ENCODE data around the gene ST6GAL1.
"Not testable (repeated sequence)": the region's sequence is repeated elsewhere in the genome, so short reads cannot be mapped to it uniquely, and the experiment has no call there.

DNA sequence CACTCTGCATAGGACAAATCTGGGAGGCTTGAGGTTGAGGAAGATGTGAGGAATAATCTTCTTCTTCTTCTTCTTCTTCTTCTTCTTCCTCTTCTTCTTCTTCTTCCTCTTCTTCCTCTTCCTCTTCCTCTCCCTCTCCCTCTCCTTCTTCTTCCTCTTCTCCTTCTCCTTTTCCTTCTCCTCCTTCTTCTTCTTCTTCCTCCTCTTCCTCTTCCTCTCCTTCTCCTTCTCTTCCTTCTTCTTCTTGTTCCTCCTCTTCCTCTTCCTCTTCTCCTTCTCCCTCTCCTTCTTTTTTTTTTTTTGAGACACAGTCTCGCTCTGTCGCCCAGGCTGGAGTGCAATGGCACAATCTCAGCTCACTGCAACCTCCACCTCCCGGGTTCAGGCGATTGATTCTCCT, 40.6 kb upstream of the ST6GAL1 start:
- TF ChIP-seq, protein P1, sequence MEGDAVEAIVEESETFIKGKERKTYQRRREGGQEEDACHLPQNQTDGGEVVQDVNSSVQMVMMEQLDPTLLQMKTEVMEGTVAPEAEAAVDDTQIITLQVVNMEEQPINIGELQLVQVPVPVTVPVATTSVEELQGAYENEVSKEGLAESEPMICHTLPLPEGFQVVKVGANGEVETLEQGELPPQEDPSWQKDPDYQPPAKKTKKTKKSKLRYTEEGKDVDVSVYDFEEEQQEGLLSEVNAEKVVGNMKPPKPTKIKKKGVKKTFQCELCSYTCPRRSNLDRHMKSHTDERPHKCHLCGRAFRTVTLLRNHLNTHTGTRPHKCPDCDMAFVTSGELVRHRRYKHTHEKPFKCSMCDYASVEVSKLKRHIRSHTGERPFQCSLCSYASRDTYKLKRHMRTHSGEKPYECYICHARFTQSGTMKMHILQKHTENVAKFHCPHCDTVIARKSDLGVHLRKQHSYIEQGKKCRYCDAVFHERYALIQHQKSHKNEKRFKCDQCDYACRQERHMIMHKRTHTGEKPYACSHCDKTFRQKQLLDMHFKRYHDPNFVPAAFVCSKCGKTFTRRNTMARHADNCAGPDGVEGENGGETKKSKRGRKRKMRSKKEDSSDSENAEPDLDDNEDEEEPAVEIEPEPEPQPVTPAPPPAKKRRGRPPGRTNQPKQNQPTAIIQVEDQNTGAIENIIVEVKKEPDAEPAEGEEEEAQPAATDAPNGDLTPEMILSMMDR (conservative IDR thresholded peaks at IDR 0.05) = not testable (repeated sequence)
- not testable (repeated sequence) for TF ChIP-seq ZFX (IDR thresholded peaks at IDR 0.05)
